KOPT-K1 (cell line): Measurements from ENCODE around the gene COX14.

Experiments
- H3K27ac ChIP-seq: fragments of 200-600 bp; sonication (generic); 2 replicates; pipeline ENCODE4 v1.5.1; 2016; ENCODE audit warnings: antibody characterized with exemption, mild to moderate bottlenecking, low read depth, low read length; ENCODE audit not compliant: poor library complexity, severe bottlenecking
- H3K36me3 ChIP-seq: fragments of 200-600 bp; sonication (generic); 2 replicates; pipeline ENCODE4 v1.5.1; 2017; ENCODE audit warnings: antibody characterized with exemption, mild to moderate bottlenecking, low read length, moderate library complexity; ENCODE audit not compliant: insufficient read depth
- H3K9me3 ChIP-seq: fragments of 200-600 bp; sonication (generic); 2 replicates; pipeline ENCODE4 v1.5.1; 2017; ENCODE audit warnings: antibody characterized with exemption, low read length, mild to moderate bottlenecking; ENCODE audit not compliant: insufficient read depth, poor library complexity, severe bottlenecking

Gene COX14

GRCh38 chr12:50099302-50100008 lies 12.6 kb upstream of the COX14 start:
- Histone ChIP-seq H3K36me3 (peaks cover 80% of the 10 kb centered on the region), H3K27ac (no peak overlapping the region), H3K9me3 (no peaks in the 10 kb centered on the region)

GRCh38 chr12:50100561-50100960 lies 11.5 kb upstream of the COX14 start:
- H3K36me3 ChIP-seq: peaks cover 69% of the 10 kb centered on the region
- H3K27ac ChIP-seq: no peak overlapping the region
- H3K9me3 ChIP-seq: no peaks in the 10 kb centered on the region

- no peaks in the 10 kb centered on the region for H3K9me3 ChIP-seq
- peaks cover 58% of the 10 kb centered on the region for H3K36me3 ChIP-seq
- no peak overlapping the region for H3K27ac ChIP-seq
Observed at GRCh38 chr12:50101663-50102062, 10.4 kb upstream of the COX14 start.

GRCh38 chr12:50102131-50102531 lies 9.9 kb upstream of the COX14 start:
- peaks cover 53% of the 10 kb centered on the region for H3K36me3 ChIP-seq
- no peak overlapping the region for H3K27ac ChIP-seq
- H3K9me3 ChIP-seq: no peaks in the 10 kb centered on the region

GRCh38 chr12:50102646-50103309 lies 9.3 kb upstream of the COX14 start:
- Histone ChIP-seq H3K27ac (no peak overlapping the region), H3K36me3 (peaks cover 46% of the 10 kb centered on the region), H3K9me3 (no peaks in the 10 kb centered on the region)

GRCh38 chr12:50103351-50103750 lies 8.7 kb upstream of the COX14 start:
- H3K9me3 ChIP-seq: no peaks in the 10 kb centered on the region
- no peak overlapping the region for H3K27ac ChIP-seq
- peaks cover 41% of the 10 kb centered on the region for H3K36me3 ChIP-seq

GRCh38 chr12:50103767-50104321 lies 8.2 kb upstream of the COX14 start, which contains the start of gene GPD1:
TSS of gene GPD1 (plus strand) at chr12:50104008. CDS start at chr12:50104051, 43 bp downstream.
- Histone ChIP-seq H3K27ac (no peak within 1 kb of the TSS), H3K9me3 (no peaks in the 10 kb centered on the region), H3K36me3 (peaks cover 36% of the 10 kb centered on the region)

GRCh38 chr12:50104417-50105366 lies 7.3 kb upstream of the COX14 start:
- Histone ChIP-seq H3K9me3 (no peaks in the 10 kb centered on the region), H3K36me3 (peaks cover 27% of the 10 kb centered on the region), H3K27ac (no peak overlapping the region)

- H3K36me3 ChIP-seq: peaks cover 14% of the 10 kb centered on the region; the same call in 1 of the 2 replicates
- H3K27ac ChIP-seq: no peak overlapping the region
- no peaks in the 10 kb centered on the region for H3K9me3 ChIP-seq
Observed at GRCh38 chr12:50105913-50106450, 6.1 kb upstream of the COX14 start.

GRCh38 chr12:50106907-50107306 lies 5.1 kb upstream of the COX14 start:
- peaks cover 8% of the 10 kb centered on the region; the same call in 1 of the 2 replicates for H3K36me3 ChIP-seq
- no peak overlapping the region for H3K27ac ChIP-seq

GRCh38 chr12:50107416-50108268 lies 4.4 kb upstream of the COX14 start:
- no peak overlapping the region for H3K27ac ChIP-seq
- peaks cover under 1% of the 10 kb centered on the region; the same call in 1 of the 2 replicates for H3K36me3 ChIP-seq
- H3K9me3 ChIP-seq: no peaks in the 10 kb centered on the region

More at GRCh38 chr12:50106907-50107306, 5.1 kb upstream of the COX14 start:
- no peaks in the 10 kb centered on the region for H3K9me3 ChIP-seq

GRCh38 chr12:50109319-50109718 lies 2.7 kb upstream of the COX14 start:
- Histone ChIP-seq H3K27ac (no peak overlapping the region), H3K9me3 (no peaks in the 10 kb centered on the region), H3K36me3 (no peaks in the 10 kb centered on the region; the same call in 1 of the 2 replicates)

GRCh38 chr12:50110127-50110761 lies 1.8 kb upstream of the COX14 start:
- H3K9me3 ChIP-seq: no peaks in the 10 kb centered on the region
- H3K36me3 ChIP-seq: peaks cover under 1% of the 10 kb centered on the region; the same call in 1 of the 2 replicates
- no peak overlapping the region for H3K27ac ChIP-seq
